HG03196 (cell line): ENCODE measurements around the gene EPHA4.

Experiments used
- ATAC-seq: cut with Tn5 transposase; IDR thresholded peaks from one replicate; pipeline ENCODE4 v1.9.1; 2021; ENCODE audit not compliant: unreplicated experiment

Gene EPHA4

DNA sequence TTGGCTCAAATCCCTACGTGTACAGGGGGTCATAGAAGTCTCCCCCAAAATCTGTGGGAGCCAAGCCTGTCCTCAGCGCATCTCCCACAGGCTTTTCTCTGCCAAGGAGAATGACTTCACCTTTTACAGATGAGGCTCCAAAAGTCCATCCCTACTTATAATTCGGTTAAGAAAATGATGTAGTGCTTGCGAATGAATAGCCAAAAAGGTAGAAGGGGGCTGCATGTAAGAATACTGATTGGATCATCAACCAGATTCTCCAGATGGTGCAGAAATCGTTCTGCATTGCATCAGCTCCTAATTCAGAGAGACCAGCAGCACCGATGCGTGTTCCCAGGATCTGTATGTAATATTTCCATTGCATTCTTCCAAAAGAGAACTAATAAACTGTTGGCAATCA is 91.9 kb downstream of the EPHA4 start:
- ATAC-seq, result no peak

DNA sequence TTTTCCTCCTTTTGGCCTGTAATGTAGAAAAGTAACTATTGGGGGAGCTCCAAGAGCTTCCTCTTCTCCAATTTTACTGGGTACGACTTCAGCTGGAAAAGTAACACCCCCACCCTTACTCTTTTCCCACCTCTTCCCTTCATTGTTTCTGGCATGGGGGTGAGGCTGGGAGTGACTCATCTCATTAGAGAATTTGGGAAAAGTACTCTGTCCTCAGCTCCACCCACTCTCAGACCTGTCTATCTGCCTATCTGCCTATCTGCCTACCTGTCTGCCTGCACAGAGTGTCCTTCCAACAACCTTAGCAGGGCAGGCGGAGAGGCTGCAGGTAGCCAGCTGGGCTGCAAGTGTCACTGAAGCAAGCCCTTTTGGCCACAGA is 93.6 kb downstream of the EPHA4 start:
- ATAC-seq, result no peak

DNA sequence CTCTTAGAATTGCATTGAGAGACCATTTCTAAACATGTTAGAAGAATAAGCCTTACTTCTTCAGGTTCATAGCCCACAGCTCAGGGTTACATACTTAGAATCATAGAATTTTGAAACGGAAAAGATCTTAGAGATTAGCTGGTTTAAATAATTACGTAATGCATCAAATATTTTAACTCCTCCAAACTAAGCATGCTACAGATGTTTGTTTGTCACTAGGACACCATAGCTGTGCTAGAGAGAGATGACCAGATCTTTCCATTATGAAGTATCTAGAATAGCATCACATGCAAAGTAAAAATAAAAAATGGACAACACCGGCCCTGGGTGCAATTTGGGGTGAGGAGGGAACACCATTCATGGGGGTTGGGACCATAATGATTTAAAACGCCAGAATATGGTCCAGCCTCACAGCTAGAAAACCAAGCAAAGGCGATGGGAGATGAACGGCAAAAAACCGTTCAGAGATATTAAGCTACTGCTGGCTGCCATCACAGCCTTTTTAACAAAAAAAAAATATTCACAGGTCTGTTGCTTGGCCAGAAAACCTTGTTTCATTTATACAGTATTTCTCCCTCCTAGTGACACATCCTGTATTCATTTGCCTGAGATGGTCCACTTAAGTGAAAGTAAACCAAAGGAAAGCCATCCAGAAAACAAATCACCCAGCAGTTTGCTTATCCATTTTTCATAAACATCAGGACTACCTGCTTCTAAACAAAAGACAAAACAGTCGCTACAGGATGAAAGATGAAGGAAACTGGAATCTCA is 94.2 kb downstream of the EPHA4 start:
- ATAC-seq, result no peak

- no peak for ATAC-seq
Measured at GRCh38 chr2:221476195-221476594, 95.9 kb downstream of the EPHA4 start.

- no peak for ATAC-seq
Measured at GRCh38 chr2:221473451-221473850, 98.7 kb downstream of the EPHA4 start.

GRCh38 chr2:221468317-221468716 is 103.8 kb downstream of the EPHA4 start:
- no peak for ATAC-seq

DNA sequence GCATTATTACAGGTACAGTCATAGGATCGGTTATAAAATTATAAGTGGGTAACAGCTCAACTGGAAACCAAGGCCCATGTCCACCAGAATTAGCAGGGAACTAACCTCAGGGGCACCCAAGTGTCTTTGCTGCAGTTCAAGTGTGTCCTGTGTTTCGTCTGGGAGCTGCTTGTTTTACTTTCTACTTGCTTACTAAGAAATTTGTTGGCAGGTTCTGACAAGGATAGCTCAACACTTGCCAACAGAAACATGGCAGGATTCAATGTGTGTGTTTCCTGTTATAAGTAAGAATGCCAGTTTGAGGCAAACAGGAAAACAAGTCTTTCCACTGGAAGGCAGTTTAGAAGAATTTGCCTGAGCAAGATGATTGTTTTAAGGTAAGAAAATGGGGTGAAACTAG is 104.5 kb downstream of the EPHA4 start:
- no peak for ATAC-seq

GRCh38 chr2:221466744-221467143 is 105.4 kb downstream of the EPHA4 start:
- ATAC-seq, result no peak

DNA sequence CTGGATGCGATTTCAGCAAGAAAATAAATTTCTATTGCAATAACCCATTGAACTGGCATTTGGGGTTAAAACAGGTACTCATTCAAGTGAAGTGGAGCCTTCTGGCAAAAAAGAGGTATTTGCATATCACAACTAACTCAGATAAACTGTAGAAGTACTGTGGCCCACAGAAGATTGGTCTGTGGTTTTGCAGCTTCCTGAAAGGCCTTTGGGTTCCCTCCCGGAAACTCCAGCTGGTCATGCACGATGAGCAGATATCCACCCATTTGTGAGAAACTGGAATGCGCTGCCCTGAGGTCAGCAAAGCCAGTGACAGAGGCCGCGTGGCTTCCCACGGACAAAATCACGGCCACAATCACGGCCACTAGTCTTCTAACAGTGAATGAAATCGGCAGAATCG is 106.3 kb downstream of the EPHA4 start:
- peak; percentile 84 for ATAC-seq

DNA sequence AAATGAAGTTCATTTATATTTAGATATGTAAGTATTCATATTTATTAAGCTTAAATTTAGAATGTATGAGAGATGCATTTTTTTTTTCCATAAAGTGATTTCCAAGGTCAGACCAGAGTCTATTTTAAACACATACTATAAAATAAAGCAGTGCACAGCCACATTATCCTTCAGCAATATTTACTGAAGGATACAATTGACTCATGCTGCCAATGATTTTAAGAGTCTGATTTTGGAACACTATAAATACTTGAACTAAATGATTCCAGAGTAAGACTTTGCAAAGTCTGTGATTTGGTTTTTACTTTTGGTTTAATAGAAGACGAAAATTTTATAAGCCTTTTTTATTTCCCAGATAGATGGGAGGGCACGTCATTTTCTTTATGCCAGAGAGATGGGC is 107.1 kb downstream of the EPHA4 start:
- no peak for ATAC-seq

DNA sequence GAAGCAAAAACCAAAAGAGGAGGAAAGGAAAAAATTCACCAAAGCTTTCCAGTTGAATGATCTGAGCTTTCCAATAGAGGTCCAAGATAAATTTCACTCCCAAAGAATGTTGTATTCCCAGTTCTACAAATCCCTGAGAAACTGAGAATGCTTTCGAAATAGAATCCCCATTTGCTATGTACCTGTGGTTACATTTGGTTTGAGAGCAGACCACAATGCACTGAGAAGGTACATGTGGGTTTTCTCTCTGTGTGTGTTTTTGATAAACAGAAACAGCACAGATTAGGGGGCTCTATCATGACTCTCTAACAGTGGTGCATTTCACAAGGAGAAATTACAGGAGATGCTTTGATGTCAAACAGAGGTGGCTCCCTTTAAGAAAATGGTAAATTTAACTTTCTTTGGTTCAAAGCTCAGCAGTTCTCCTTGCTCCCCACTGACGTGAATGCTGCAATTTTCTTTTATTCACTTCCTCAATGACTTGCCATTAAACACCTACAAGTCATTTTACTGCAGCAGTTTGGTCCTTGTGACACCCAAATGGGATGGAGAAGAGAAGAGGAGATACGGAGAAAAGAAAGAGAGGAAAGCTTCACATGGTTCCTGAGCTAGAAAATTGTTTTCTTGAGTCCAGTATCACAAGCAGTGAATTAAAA is 108.7 kb downstream of the EPHA4 start:
- ATAC-seq, result no peak

DNA sequence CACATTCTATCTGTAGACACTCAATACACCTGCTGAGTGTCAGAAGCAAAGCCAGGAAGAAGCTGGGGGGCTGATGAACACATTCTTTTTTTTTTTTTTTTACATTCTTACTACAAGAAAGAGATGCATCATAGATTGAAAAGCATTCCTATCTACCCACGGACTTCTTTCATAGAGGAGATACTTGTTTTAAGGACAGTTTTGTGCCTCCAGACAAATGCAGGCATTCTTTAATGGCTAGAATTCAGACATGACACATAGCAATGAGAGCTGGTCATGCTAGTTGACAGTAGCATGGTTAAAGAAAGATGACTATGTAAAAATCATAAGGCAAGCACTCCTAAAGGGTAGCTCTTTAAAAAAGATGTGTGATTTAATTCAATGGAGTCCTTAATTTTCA is 110.2 kb downstream of the EPHA4 start:
- no peak for ATAC-seq

GRCh38 chr2:221460136-221460535 is 112.0 kb downstream of the EPHA4 start:
- no peak for ATAC-seq

DNA sequence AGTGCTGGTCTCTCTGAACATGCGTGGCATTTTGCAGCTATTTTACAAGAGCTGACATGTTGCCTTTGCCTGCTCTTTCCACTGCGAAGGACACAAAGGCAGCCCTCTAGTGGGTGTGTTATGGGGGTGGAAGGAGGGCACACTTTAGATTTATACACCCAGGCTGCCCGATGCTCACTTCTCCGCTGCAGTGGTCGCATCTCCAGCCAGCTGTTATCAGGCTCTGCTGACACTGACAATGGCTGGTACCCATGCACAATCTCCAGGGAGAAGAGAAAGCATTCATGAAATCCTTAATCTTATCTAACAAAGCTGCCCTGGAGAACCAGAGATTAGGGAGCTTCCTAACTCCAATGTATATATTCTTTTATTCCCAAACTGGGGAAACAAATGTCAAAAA is 113.5 kb downstream of the EPHA4 start:
- no peak for ATAC-seq

DNA sequence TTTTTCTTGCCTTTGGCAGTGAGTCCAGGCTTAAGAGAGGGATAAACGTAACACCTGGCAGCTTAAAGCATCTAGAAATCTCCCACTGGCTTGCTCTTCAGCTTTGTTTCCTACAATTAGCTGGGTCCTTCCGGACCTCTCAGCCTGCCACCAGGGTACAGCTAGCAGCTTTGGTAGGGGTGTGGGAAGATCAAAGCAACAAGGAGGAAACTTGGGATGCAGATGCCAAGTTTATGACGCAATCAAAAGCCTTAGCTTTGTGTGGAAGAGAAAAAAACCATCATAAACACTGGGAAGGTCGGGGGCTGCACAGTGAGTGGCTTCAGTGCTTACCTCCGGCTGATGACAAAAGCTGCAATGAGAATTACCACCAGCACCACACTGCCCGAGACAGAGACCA is 116.9 kb downstream of the EPHA4 start:
- ATAC-seq, result no peak

- ATAC-seq, result no peak
Measured at GRCh38 chr2:221454459-221455105, 117.5 kb downstream of the EPHA4 start.

GRCh38 chr2:221451862-221452788 is 120.0 kb downstream of the EPHA4 start:
- no peak for ATAC-seq

GRCh38 chr2:221450280-221450679 is 121.8 kb downstream of the EPHA4 start:
- no peak for ATAC-seq

DNA sequence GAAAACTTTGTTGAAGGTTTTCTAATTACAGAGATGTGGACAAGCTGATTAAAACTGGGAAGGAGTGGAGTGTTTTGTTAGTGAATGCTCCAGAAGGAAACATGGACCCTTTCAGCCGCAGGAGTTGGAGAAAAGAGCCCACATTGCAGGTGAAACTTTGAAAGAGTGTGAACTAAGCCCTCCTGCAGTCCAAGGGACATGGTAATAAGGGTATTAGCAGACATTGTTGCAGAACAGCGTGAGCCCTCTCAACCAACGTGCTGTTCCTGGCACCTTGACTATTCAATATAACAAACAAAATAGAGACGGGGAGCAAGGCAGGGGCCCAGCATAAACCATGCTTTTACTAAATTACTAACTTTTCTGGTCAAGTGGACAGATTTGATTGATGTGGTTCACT is 122.7 kb downstream of the EPHA4 start:
- ATAC-seq, result no peak

DNA sequence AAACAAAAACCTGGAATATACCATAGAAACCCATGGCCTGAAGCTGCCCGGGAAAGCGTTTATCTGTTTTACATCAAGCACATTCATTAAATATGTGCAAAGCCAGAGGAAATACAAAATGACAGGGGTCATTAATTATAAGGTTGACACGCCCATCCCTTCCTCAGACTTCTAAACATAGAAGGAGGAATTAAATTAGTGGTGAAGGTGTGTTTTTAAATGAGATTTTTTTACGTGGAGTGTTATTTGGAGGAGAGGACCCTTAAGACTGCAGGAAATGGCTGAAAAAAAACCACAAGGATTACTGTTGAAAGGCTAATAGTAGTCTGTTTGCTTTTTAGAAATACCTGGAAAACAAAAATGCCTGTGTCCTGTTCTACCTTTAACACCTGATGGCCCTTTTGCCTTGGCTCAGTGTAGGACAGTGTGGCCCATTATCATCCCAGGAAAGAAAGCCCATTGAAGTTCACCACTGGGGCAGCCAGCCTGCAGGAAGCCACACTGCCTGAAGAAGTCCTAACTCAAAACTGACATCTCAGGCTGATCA is 123.2 kb downstream of the EPHA4 start:
- no peak for ATAC-seq
